Vagina (tissue), 2 donors: Measurements from ENCODE around the gene KAZALD1.
A peak's percentile ranks its signal among the peaks of the same experiment; 100 is the strongest.

Source experiments
- POLR2A ChIP-seq, 2 donors: fragments of 450-650 bp; IDR thresholded peaks; one replicate each; pipeline ENCODE4 v1.6.1; 2017; ENCODE audit warnings: antibody characterized with exemption in 2 of 2, mild to moderate bottlenecking in 2 of 2, moderate library complexity in 2 of 2
- POLR2AphosphoS5 ChIP-seq, 2 donors: sonication (generic); formaldehyde crosslinking; IDR thresholded peaks; one replicate each; pipeline ENCODE4 v1.9.0; 2017; ENCODE audit warnings: antibody characterized with exemption in 2 of 2, mild to moderate bottlenecking in 2 of 2, low read depth in 1 of 2; ENCODE audit not compliant: insufficient read depth in 1 of 2
- TF ChIP-seq, protein P1 (sequence below), 3 experiments: fragments of 450-650 bp in 2 of 3; fragments of 200-600 bp in 1 of 3; sonication (generic) in 1 of 3; IDR thresholded peaks; one replicate each; pipeline ENCODE4 v1.5.1; 2017 to 2019; ENCODE audit warnings: antibody characterized with exemption in 3 of 3, mild to moderate bottlenecking in 2 of 3, moderate library complexity in 2 of 3

DNA sequence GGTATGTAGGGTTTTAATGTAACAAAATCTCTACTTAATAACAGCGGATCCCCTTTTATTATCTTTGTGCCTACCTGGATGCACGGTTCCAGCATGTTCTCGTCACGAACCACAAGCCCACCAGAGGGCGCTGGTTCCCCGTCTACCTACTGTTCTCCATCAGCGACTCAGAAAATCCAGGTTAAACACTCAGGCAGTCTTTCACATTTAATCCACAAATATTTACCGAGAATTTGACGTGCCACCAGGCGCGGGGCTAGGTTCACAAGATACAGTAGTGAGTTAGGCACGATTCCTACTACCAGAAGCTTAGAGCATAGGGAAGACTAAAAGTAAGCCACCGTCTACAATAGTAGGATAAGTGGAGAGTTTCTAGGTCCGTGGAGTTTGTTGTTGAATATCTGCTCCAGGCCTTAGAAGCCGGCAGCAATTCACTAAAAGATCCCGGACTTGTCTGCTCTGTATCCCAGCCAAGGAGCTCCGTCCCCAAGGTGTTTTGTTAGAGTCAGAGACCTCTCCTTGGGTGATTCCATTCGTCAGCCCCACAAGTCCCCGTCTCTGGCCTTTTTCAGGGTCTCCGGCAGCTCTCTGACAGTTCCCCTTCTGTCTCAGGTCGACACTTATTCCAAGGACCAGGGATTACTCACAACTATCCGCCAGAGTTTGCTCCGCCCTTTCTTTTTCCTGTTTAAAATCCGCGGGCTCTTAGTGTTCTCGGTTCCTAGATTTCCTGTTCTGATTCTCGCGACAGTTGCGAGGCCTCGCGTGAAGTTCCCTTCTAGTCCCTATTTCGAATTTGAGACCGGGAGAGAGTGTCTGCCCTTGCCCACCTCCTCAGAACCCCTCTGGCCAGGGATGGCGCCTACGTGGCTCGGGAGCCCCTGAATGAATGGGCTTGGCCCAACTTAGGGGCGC is 1.5 kb upstream of the KAZALD1 start:
- TF ChIP-seq, protein P1, sequence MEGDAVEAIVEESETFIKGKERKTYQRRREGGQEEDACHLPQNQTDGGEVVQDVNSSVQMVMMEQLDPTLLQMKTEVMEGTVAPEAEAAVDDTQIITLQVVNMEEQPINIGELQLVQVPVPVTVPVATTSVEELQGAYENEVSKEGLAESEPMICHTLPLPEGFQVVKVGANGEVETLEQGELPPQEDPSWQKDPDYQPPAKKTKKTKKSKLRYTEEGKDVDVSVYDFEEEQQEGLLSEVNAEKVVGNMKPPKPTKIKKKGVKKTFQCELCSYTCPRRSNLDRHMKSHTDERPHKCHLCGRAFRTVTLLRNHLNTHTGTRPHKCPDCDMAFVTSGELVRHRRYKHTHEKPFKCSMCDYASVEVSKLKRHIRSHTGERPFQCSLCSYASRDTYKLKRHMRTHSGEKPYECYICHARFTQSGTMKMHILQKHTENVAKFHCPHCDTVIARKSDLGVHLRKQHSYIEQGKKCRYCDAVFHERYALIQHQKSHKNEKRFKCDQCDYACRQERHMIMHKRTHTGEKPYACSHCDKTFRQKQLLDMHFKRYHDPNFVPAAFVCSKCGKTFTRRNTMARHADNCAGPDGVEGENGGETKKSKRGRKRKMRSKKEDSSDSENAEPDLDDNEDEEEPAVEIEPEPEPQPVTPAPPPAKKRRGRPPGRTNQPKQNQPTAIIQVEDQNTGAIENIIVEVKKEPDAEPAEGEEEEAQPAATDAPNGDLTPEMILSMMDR (IDR thresholded peaks at IDR 0.05), result peak; percentile 60 to 81 (median 69)
- no peak for TF ChIP-seq POLR2A (IDR thresholded peaks at IDR 0.05)
- no peak for TF ChIP-seq POLR2AphosphoS5 (IDR thresholded peaks at IDR 0.05; ENCODE audit: insufficient read depth in 1 of 2, low read depth in 1 of 2)
